Left lung (tissue), 10 donors: ENCODE measurements around the gene BEND5. TPM values are rescaled to one million over a fixed set of nuclear protein-coding genes. Genes with fewer than 3 reads are reported as not detected.

Experiments used
- ATAC-seq: fragments of 200-7000 bp; cut with Tn5 transposase; one replicate; pipeline ENCODE4 v1.9.1; 2020; ENCODE audit warnings: moderate library complexity
- DNase-seq, 4 donors: peaks; one replicate each; pipeline ENCODE4 v3.0.0-alpha.2; 2013 to 2020
- H3K27ac ChIP-seq, 2 donors: fragments of 200-600 bp; sonication (generic) in 1 of 2; one replicate each; pipeline versions ENCODE4 v1.5.0 to v1.8.0; 2020 to 2021
- H3K27me3 ChIP-seq, 2 donors: fragments of 200-600 bp; sonication (generic) in 1 of 2; one replicate each; pipeline versions ENCODE4 v1.5.0 to v1.8.0; 2020 to 2021
- H3K36me3 ChIP-seq, 2 donors: fragments of 200-600 bp; sonication (generic) in 1 of 2; one replicate each; pipeline versions ENCODE4 v1.5.0 to v1.8.0; 2020 to 2021
- H3K4me1 ChIP-seq, 2 donors: fragments of 200-600 bp; one replicate each; pipeline ENCODE4 v1.8.0; 2021
- H3K4me3 ChIP-seq, 2 donors: fragments of 200-600 bp; sonication (generic) in 1 of 2; one replicate each; pipeline versions ENCODE4 v1.5.0 to v1.8.0; 2020 to 2021; ENCODE audit warnings: mild to moderate bottlenecking in 1 of 2
- H3K9me3 ChIP-seq, 2 donors: fragments of 200-600 bp; sonication (generic) in 1 of 2; one replicate each; pipeline versions ENCODE4 v1.5.0 to v1.8.0; 2020 to 2021
- CTCF ChIP-seq, 2 donors: fragments of 200-600 bp; sonication (generic) in 1 of 2; IDR thresholded peaks; one replicate each; pipeline versions ENCODE4 v1.5.0 to v1.8.0; 2021; ENCODE audit warnings: antibody characterized with exemption in 2 of 2
- intact Hi-C, 2 donors: fragments of 100-400 bp; cut with DNase I; formaldehyde crosslinking; loops; one replicate each; pipeline versions ENCODE4 v1.11.2 to v1.14.2; 2022
- polyA plus RNA-seq, 6 donors: library from polyadenylated mRNA; unstranded; fragments of 120-200 nt; gene quantifications; one replicate each; pipeline ENCODE4 v1.2.1, GENCODE V29; 2013; ENCODE audit not compliant: insufficient read length in 6 of 6
- total RNA-seq, 2 donors: library from RNA; stranded (reverse); fragmentation: NEBNext Ultra II Directional; extraction: Animal tissue kit (Norgen Biotek cat#: 25700); gene quantifications; one replicate each; pipeline ENCODE4 v1.2.1, GENCODE V29; 2021
- donor health status: DM: no; HTN: yes; CAD: no.
- donor health status: DM: no; HTN: no; CAD: no.

The BEND5 gene
- total and polyA plus RNA-seq, 8 donors = 2.2 to 41.2 (median 33.8) TPM

- TF ChIP-seq CTCF (IDR thresholded peaks at IDR 0.05) = no peak
- H3K27ac ChIP-seq = no peak overlapping the region
- ATAC-seq = no peak
- intact Hi-C loops = no loop called here
- no peaks in the 10 kb centered on the region for H3K27me3 ChIP-seq
- peaks cover 0 to 27% of the 10 kb centered on the region in 2 donors for H3K36me3 ChIP-seq
- H3K9me3 ChIP-seq = no peaks in the 10 kb centered on the region
- no peak for DNase-seq
- no peaks in the 10 kb centered on the region for H3K4me1 ChIP-seq
- no peak overlapping the region for H3K4me3 ChIP-seq
Measured at GRCh38 chr1:48730164-48730910, 46.4 kb downstream of the BEND5 start.

GRCh38 chr1:48728584-48728983, 48.1 kb downstream of the BEND5 start:
- no peak for TF ChIP-seq CTCF (IDR thresholded peaks at IDR 0.05)
- intact Hi-C loops = no loop called here
- H3K4me3 ChIP-seq = no peak overlapping the region
- H3K27me3 ChIP-seq = no peaks in the 10 kb centered on the region
- H3K4me1 ChIP-seq = no peaks in the 10 kb centered on the region
- no peak for DNase-seq
- H3K36me3 ChIP-seq = peaks cover 0 to 11% of the 10 kb centered on the region in 2 donors
- no peak overlapping the region for H3K27ac ChIP-seq
- ATAC-seq = peak; percentile 92
- H3K9me3 ChIP-seq = no peaks in the 10 kb centered on the region

- H3K27me3 ChIP-seq = no peaks in the 10 kb centered on the region
- TF ChIP-seq CTCF (IDR thresholded peaks at IDR 0.05) = no peak
- intact Hi-C loops = no loop called here
- H3K27ac ChIP-seq = no peak overlapping the region
- H3K4me3 ChIP-seq = no peak overlapping the region
- no peaks in the 10 kb centered on the region for H3K4me1 ChIP-seq
- no peak for ATAC-seq
- H3K36me3 ChIP-seq = no peaks in the 10 kb centered on the region
- DNase-seq = no peak
- H3K9me3 ChIP-seq = no peaks in the 10 kb centered on the region
Measured at GRCh38 chr1:48726557-48727215, 50.0 kb downstream of the BEND5 start.

- Histone ChIP-seq H3K36me3 (no peaks in the 10 kb centered on the region), H3K27me3 (no peaks in the 10 kb centered on the region), H3K9me3 (no peaks in the 10 kb centered on the region), H3K27ac (no peak overlapping the region), H3K4me1 (no peaks in the 10 kb centered on the region), H3K4me3 (no peak overlapping the region)
- TF ChIP-seq CTCF (IDR thresholded peaks at IDR 0.05) = no peak
- no peak for DNase-seq
- intact Hi-C loops = no loop called here
- ATAC-seq = no peak
Measured at GRCh38 chr1:48726139-48726538, 50.6 kb downstream of the BEND5 start.

- Histone ChIP-seq H3K4me3 (no peak overlapping the region), H3K9me3 (no peaks in the 10 kb centered on the region), H3K4me1 (no peaks in the 10 kb centered on the region), H3K27ac (no peak overlapping the region), H3K36me3 (no peaks in the 10 kb centered on the region), H3K27me3 (no peaks in the 10 kb centered on the region)
- no peak for ATAC-seq
- no peak for DNase-seq
- no peak for TF ChIP-seq CTCF (IDR thresholded peaks at IDR 0.05)
- intact Hi-C loops = no loop called here
Measured at GRCh38 chr1:48725341-48726046, 51.2 kb downstream of the BEND5 start.
